Measurements from ENCODE around the gene TK1.

Gene TK1

DNA sequence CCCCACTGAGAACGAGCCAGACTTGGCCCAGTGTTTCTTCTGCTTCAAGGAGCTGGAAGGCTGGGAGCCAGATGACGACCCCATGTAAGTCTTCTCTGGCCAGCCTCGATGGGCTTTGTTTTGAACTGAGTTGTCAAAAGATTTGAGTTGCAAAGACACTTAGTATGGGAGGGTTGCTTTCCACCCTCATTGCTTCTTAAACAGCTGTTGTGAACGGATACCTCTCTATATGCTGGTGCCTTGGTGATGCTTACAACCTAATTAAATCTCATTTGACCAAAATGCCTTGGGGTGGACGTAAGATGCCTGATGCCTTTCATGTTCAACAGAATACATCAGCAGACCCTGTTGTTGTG, 27.8 kb upstream of the TK1 start:
- 19 to 34% methylated on average over 3 to 5 of the region's 5 CpGs for WGBS, 2 experiments (ENCODE audit: insufficient coverage in 2 of 2)

DNA sequence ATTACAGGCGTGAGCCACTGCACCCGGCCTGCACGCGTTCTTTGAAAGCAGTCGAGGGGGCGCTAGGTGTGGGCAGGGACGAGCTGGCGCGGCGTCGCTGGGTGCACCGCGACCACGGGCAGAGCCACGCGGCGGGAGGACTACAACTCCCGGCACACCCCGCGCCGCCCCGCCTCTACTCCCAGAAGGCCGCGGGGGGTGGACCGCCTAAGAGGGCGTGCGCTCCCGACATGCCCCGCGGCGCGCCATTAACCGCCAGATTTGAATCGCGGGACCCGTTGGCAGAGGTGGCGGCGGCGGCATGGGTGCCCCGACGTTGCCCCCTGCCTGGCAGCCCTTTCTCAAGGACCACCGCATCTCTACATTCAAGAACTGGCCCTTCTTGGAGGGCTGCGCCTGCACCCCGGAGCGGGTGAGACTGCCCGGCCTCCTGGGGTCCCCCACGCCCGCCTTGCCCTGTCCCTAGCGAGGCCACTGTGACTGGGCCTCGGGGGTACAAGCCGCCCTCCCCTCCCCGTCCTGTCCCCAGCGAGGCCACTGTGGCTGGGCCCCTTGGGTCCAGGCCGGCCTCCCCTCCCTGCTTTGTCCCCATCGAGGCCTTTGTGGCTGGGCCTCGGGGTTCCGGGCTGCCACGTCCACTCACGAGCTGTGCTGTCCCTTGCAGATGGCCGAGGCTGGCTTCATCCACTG, 27.3 kb upstream of the TK1 start, which contains the start of gene BIRC5:
Gene BIRC5 (plus strand): TSS at position 238 of the 690 bp plus-strand sequence. CDS start 64 bp downstream, at position 302.
- Histone ChIP-seq H3K36me3 (ENCODE audit: control insufficient read depth, insufficient read depth, low read length) (peaks cover 38% of the 10 kb centered on the region), H3K9me3 (ENCODE audit: control insufficient read depth, low read length) (no peaks in the 10 kb centered on the region)
- 1% methylated on average over 40 to 49 of the region's 60 CpGs for WGBS, 2 experiments (ENCODE audit: insufficient coverage in 2 of 2)

More for the DNA sequence above, 27.8 kb upstream of the TK1 start:
- Histone ChIP-seq H3K27ac (ENCODE audit: low read depth, low read length, severe bottlenecking) (peak overlapping the region; percentile 62), H3K9me3 (ENCODE audit: control insufficient read depth, low read length) (no peaks in the 10 kb centered on the region), H3K4me3 (ENCODE audit: extremely low read depth, insufficient read depth, low read length, poor library complexity, severe bottlenecking) (peak overlapping the region; percentile 94), H3K36me3 (ENCODE audit: control insufficient read depth, insufficient read depth, low read length) (peaks cover 43% of the 10 kb centered on the region), H3K4me1 (ENCODE audit: control insufficient read depth, insufficient read depth, low read length, poor library complexity, severe bottlenecking) (peaks cover 5% of the 10 kb centered on the region)

DNA sequence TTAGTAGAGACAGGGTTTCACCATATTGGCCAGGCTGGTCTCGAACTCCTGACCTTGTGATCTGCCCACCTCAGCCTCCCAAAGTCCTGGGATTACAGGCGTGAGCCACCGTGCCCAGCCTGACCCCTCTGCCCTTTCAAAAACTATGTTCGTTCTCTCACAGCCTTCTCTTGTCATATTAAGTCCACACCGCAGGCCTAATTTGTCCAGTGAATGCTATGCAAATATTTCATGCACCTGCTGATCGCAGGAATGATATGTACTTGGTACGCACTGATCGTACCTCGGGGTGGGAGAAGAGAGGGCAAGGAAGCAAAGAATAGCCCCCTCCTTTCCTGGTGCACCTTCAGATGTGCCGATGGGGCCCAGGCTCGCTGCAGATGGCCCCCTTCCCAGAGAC, 24.2 kb upstream of the TK1 start:
- 94 to 98% methylated on average over 9 to 10 of the region's 11 CpGs for WGBS, 2 experiments (ENCODE audit: insufficient coverage in 2 of 2)
- H3K9me3 ChIP-seq (ENCODE audit: control insufficient read depth, low read length) = no peaks in the 10 kb centered on the region
- H3K4me1 ChIP-seq (ENCODE audit: control insufficient read depth, insufficient read depth, low read length, poor library complexity, severe bottlenecking) = peaks cover 2% of the 10 kb centered on the region
- peaks cover 8% of the 10 kb centered on the region for H3K36me3 ChIP-seq (ENCODE audit: control insufficient read depth, insufficient read depth, low read length)
- no peak overlapping the region for H3K27ac ChIP-seq (ENCODE audit: low read depth, low read length, severe bottlenecking)
- no peak overlapping the region for H3K4me3 ChIP-seq (ENCODE audit: extremely low read depth, insufficient read depth, low read length, poor library complexity, severe bottlenecking)

More for the DNA sequence above, 27.3 kb upstream of the TK1 start, which contains the start of gene BIRC5:
- H3K27ac ChIP-seq (ENCODE audit: low read depth, low read length, severe bottlenecking) = peak within 1 kb of the TSS; percentile 62
- H3K4me3 ChIP-seq (ENCODE audit: extremely low read depth, insufficient read depth, low read length, poor library complexity, severe bottlenecking) = peak within 1 kb of the TSS; percentile 94
- peaks cover 2% of the 10 kb centered on the region for H3K4me1 ChIP-seq (ENCODE audit: control insufficient read depth, insufficient read depth, low read length, poor library complexity, severe bottlenecking)

DNA sequence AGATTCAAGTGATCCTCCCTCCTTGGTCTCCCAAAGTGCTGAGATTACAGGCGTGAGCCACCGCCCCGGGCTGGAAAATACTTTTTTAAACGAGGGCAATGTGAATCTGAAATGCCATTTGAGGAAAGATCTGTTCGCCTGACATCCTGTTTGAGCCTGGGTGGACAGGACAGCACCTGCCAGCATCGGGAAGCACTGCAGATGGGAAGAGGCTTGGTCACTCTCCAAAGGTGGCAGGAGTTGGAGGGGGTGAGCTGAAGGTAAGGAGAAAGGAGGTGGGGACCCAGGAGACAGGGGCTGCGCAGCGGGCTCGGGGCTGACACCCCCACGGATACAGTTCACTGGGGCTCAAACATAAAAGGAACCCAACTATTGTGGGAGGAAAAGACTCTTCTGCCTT, 23.3 kb upstream of the TK1 start:
- no peak overlapping the region for H3K4me3 ChIP-seq (ENCODE audit: extremely low read depth, insufficient read depth, low read length, poor library complexity, severe bottlenecking)
- 88 to 91% methylated on average over 6 to 9 of the region's 10 CpGs for WGBS, 2 experiments (ENCODE audit: insufficient coverage in 2 of 2)

DNA sequence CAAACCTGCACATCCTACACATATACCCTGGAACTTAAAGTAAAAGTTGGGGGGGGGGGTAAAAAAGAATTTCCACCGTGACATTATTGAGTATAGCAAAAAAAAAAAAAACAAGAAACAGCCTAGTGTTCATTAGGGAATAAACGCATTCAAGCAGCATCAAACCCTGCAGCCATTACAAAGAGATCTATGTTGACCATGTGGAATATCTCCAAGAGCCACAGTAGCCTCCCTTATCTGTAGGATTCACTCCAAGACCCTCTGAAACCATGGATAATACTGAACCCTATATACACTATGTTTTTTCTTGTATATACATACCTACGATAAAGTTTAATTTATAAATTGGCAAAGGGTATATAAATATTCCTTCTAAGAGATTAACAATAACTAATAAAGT, 21.6 kb upstream of the TK1 start:
- no peak overlapping the region for H3K27ac ChIP-seq (ENCODE audit: low read depth, low read length, severe bottlenecking)
- peaks cover 9% of the 10 kb centered on the region for H3K36me3 ChIP-seq (ENCODE audit: control insufficient read depth, insufficient read depth, low read length)
- H3K4me1 ChIP-seq (ENCODE audit: control insufficient read depth, insufficient read depth, low read length, poor library complexity, severe bottlenecking) = peaks cover 2% of the 10 kb centered on the region
- H3K9me3 ChIP-seq (ENCODE audit: control insufficient read depth, low read length) = no peaks in the 10 kb centered on the region
- WGBS, 2 experiments (ENCODE audit: insufficient coverage in 2 of 2) = 100% methylated on average over 1 of the region's 3 CpGs; no CpG with 5 or more reads in 1 of the 2 experiments
- H3K4me3 ChIP-seq (ENCODE audit: extremely low read depth, insufficient read depth, low read length, poor library complexity, severe bottlenecking) = no peak overlapping the region

More for the DNA sequence above, 23.3 kb upstream of the TK1 start:
- H3K4me1 ChIP-seq (ENCODE audit: control insufficient read depth, insufficient read depth, low read length, poor library complexity, severe bottlenecking) = peaks cover 2% of the 10 kb centered on the region
- no peaks in the 10 kb centered on the region for H3K9me3 ChIP-seq (ENCODE audit: control insufficient read depth, low read length)
- H3K27ac ChIP-seq (ENCODE audit: low read depth, low read length, severe bottlenecking) = no peak overlapping the region
- H3K36me3 ChIP-seq (ENCODE audit: control insufficient read depth, insufficient read depth, low read length) = peaks cover under 1% of the 10 kb centered on the region

DNA sequence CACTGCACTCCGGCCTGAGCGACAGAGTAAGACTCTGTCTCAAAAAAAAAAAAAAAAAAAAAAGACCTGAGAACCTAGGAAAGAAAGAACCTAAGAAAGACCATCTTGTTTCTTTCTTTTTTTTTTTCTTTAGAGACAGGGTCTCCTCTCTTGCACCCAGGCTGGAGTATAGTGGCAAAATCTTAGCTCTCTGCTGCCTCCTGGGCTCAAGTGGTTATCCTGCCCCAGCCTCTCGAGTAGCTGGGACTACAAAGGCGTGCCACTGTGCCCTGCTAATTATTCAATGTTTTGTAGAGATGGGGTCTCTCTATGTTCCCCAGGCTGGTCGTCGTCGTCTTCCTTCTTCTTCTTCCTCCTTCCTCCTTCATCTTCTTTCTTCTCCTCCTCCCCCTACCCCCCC, 19.4 kb upstream of the TK1 start:
- Histone ChIP-seq H3K27ac (ENCODE audit: low read depth, low read length, severe bottlenecking) (no peak overlapping the region), H3K36me3 (ENCODE audit: control insufficient read depth, insufficient read depth, low read length) (peaks cover 15% of the 10 kb centered on the region), H3K4me1 (ENCODE audit: control insufficient read depth, insufficient read depth, low read length, poor library complexity, severe bottlenecking) (peaks cover under 1% of the 10 kb centered on the region), H3K4me3 (ENCODE audit: extremely low read depth, insufficient read depth, low read length, poor library complexity, severe bottlenecking) (no peak overlapping the region), H3K9me3 (ENCODE audit: control insufficient read depth, low read length) (no peaks in the 10 kb centered on the region)
- WGBS, 2 experiments (ENCODE audit: insufficient coverage in 2 of 2) = 74 to 90% methylated on average over 3 to 5 of the region's 7 CpGs

DNA sequence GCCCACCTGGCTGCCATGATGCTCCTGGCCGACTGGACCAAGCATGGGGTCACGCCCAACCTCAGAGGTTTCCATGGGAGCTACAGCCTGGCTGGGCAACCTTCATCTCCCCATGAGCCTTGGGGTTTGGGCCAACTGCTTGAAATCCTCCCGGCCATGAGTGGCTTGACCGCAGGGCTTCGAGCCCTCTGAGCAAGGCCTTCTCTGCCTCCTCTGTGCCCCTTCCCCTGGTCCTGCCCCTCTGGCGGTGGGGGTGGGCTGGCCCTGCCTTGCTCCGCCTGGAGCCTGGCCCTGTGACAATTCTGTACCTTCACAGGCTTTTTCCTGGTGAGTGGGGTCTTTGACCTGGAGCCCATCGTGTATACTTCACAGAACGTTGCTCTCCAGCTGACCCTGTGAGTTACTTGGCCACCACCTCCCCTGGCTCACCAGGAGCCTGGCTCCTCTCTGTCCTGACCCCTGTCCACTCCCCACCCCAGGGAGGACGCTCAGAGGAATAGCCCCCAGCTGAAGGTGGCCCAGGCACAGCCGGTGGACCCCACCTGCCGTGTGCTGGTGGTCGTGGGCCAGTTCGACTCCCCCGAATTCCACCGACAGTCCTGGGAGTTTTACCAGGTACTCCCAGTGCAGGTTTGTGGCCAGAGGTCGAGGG, 18.4 kb upstream of the TK1 start:
- Histone ChIP-seq H3K9me3 (ENCODE audit: control insufficient read depth, low read length) (no peaks in the 10 kb centered on the region), H3K4me3 (ENCODE audit: extremely low read depth, insufficient read depth, low read length, poor library complexity, severe bottlenecking) (no peak overlapping the region), H3K27ac (ENCODE audit: low read depth, low read length, severe bottlenecking) (no peak overlapping the region), H3K36me3 (ENCODE audit: control insufficient read depth, insufficient read depth, low read length) (peaks cover 22% of the 10 kb centered on the region), H3K4me1 (ENCODE audit: control insufficient read depth, insufficient read depth, low read length, poor library complexity, severe bottlenecking) (no peaks in the 10 kb centered on the region)
- WGBS, 2 experiments (ENCODE audit: insufficient coverage in 2 of 2) = 91 to 97% methylated on average over 13 to 16 of the region's 17 CpGs

DNA sequence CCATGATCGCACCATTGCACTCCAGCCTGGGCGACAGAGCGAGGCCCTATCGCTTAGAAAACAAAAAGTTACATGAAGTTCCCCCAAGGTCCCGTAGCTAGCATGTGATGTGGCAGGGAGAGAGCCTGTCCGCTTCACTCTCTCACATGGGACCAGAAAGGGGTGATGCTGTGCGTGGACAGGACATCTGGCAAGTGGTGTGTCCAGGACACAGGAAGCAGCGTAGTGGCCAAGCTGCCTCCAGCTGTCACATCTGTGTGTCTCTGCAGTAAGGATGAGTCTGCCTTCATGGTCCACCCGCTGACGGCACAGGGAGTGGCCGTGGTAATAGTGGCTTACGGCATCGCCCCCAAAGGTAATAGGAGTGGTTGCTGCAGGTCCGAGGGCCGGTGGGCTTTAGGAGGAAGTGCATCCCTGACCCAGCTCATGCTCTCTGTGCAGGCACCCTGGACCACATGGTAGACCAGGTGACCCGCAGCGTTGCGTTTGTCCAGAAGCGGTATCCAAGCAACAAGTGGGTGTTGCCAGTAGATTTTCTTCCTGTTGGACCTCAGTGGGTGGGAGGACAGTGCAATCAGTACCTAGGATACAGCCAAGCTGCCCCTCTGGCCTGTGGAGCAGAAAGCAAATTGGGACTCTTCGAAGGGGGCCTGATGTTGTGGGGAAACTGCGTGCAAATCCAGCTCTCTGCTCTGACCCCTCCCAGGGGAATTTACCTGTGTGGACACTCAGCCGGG, 17.7 kb upstream of the TK1 start:
- no peak overlapping the region for H3K27ac ChIP-seq (ENCODE audit: low read depth, low read length, severe bottlenecking)
- H3K36me3 ChIP-seq (ENCODE audit: control insufficient read depth, insufficient read depth, low read length) = peaks cover 22% of the 10 kb centered on the region
- 93 to 98% methylated on average over 22 of the region's 22 CpGs for WGBS, 2 experiments (ENCODE audit: insufficient coverage in 2 of 2)
- H3K4me1 ChIP-seq (ENCODE audit: control insufficient read depth, insufficient read depth, low read length, poor library complexity, severe bottlenecking) = no peaks in the 10 kb centered on the region
- H3K4me3 ChIP-seq (ENCODE audit: extremely low read depth, insufficient read depth, low read length, poor library complexity, severe bottlenecking) = no peak overlapping the region
- H3K9me3 ChIP-seq (ENCODE audit: control insufficient read depth, low read length) = no peaks in the 10 kb centered on the region

DNA sequence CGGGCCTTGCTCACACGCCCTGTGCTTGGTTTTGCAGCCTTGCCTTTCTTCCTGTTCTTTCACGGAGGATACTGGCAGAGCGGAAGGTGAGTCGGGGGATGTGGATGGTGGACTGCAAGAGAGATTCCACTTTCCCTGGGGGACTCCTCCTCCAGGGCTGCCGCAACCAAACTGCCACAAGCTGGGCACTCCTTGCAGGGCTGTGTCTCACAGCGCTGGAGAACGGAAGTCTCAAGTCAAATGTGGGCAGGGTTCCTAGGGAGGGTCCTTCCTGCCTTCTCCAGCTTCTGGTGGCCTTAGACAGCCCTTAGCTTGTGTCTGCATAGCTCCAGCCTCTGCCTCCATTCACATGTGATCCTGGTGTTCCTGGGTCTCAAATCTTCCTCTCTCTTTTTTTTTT, 15.8 kb upstream of the TK1 start:
- no peaks in the 10 kb centered on the region for H3K9me3 ChIP-seq (ENCODE audit: control insufficient read depth, low read length)
- no peaks in the 10 kb centered on the region for H3K4me1 ChIP-seq (ENCODE audit: control insufficient read depth, insufficient read depth, low read length, poor library complexity, severe bottlenecking)
- no peak overlapping the region for H3K27ac ChIP-seq (ENCODE audit: low read depth, low read length, severe bottlenecking)
- WGBS, 2 experiments (ENCODE audit: insufficient coverage in 2 of 2) = 92 to 95% methylated on average over 5 to 7 of the region's 8 CpGs
- peaks cover 33% of the 10 kb centered on the region for H3K36me3 ChIP-seq (ENCODE audit: control insufficient read depth, insufficient read depth, low read length)
- H3K4me3 ChIP-seq (ENCODE audit: extremely low read depth, insufficient read depth, low read length, poor library complexity, severe bottlenecking) = no peak overlapping the region

DNA sequence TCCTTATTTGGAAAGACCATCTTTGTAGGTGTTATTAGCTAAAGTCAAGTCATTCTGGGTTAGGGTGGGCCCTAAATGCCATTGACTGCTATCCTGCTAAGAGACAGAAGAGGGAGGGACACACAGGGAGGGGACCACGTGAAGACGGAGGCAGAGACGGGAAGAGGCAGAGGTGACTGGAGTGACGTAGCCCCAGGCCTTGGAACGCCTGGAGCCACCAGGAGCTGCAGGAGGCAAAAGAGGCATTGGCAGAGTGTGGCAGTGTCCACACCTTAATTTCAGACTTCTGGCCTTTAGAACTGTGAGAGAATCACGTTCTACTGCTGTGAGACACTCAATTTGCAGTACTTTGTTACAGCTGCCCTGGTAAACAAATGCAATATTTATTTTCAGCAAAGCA, 13.6 kb upstream of the TK1 start:
- 89 to 90% methylated on average over 6 of the region's 6 CpGs for WGBS, 2 experiments (ENCODE audit: insufficient coverage in 2 of 2)
- H3K4me3 ChIP-seq (ENCODE audit: extremely low read depth, insufficient read depth, low read length, poor library complexity, severe bottlenecking) = no peak overlapping the region
- H3K27ac ChIP-seq (ENCODE audit: low read depth, low read length, severe bottlenecking) = no peak overlapping the region
- no peaks in the 10 kb centered on the region for H3K9me3 ChIP-seq (ENCODE audit: control insufficient read depth, low read length)
- H3K36me3 ChIP-seq (ENCODE audit: control insufficient read depth, insufficient read depth, low read length) = peaks cover 43% of the 10 kb centered on the region
- H3K4me1 ChIP-seq (ENCODE audit: control insufficient read depth, insufficient read depth, low read length, poor library complexity, severe bottlenecking) = no peaks in the 10 kb centered on the region
